HG03571 (cell line): Measurements from ENCODE around the gene RFXANK.
"Not testable (repeated sequence)": the region's sequence is repeated elsewhere in the genome, so short reads cannot be mapped to it uniquely, and the experiment has no call there.

Experiments used
- ATAC-seq: cut with Tn5 transposase; IDR thresholded peaks from one replicate; pipeline ENCODE4 v1.9.1; 2021; ENCODE audit not compliant: unreplicated experiment

Gene RFXANK

GRCh38 chr19:19192078-19192882, at the start of gene RFXANK, which contains the start of gene BORCS8:
TSS of gene RFXANK (plus strand) at chr19:19192258. CDS start at chr19:19193947, 1,689 bp downstream.
TSS of gene BORCS8 (minus strand) at chr19:19192152. CDS start at chr19:19192117, 35 bp downstream.
- peak; percentile 76 for ATAC-seq

- ATAC-seq, result no peak
Observed at GRCh38 chr19:19142347-19142746, 49.7 kb upstream of the RFXANK start.

GRCh38 chr19:19145281-19145680, 46.8 kb upstream of the RFXANK start:
- ATAC-seq, result no peak

GRCh38 chr19:19145684-19146608, 46.1 kb upstream of the RFXANK start:
- ATAC-seq, result no peak

GRCh38 chr19:19146865-19147264, 45.2 kb upstream of the RFXANK start:
- ATAC-seq, result no peak

GRCh38 chr19:19147344-19147743, 44.7 kb upstream of the RFXANK start:
- no peak for ATAC-seq

GRCh38 chr19:19148504-19148903, 43.6 kb upstream of the RFXANK start:
- ATAC-seq, result not testable (repeated sequence)

- no peak for ATAC-seq
Observed at GRCh38 chr19:19149435-19149834, 42.6 kb upstream of the RFXANK start.

- no peak for ATAC-seq
Observed at GRCh38 chr19:19151418-19151817, 40.6 kb upstream of the RFXANK start.

GRCh38 chr19:19152668-19153384, 39.2 kb upstream of the RFXANK start:
- no peak for ATAC-seq

GRCh38 chr19:19154768-19155494, 37.1 kb upstream of the RFXANK start:
- no peak for ATAC-seq

GRCh38 chr19:19155495-19156219, 36.4 kb upstream of the RFXANK start:
- no peak for ATAC-seq

GRCh38 chr19:19157808-19158207, 34.2 kb upstream of the RFXANK start:
- no peak for ATAC-seq

GRCh38 chr19:19159534-19159933, 32.5 kb upstream of the RFXANK start:
- ATAC-seq, result no peak

- no peak for ATAC-seq
Observed at GRCh38 chr19:19160461-19161035, 31.5 kb upstream of the RFXANK start.

GRCh38 chr19:19162495-19162894, 29.6 kb upstream of the RFXANK start:
- no peak for ATAC-seq

GRCh38 chr19:19165396-19165795, 26.7 kb upstream of the RFXANK start:
- ATAC-seq, result no peak

GRCh38 chr19:19167612-19168011, 24.4 kb upstream of the RFXANK start:
- ATAC-seq, result no peak
